ENCODE measurements around the gene AKAP13. TPM values are rescaled to one million over a fixed set of nuclear protein-coding genes. Genes with fewer than 3 reads are reported as not detected.

AKAP13 gene
- total RNA-seq, 4 donors from 2014 or later, result 128 to 460 (median 243) TPM

GRCh38 chr15:85768595-85769168 is 388.3 kb downstream of the AKAP13 start:
- TF ChIP-seq CTCF (IDR thresholded peaks at IDR 0.05), result no peak
- no peak for TF ChIP-seq POLR2A (IDR thresholded peaks at IDR 0.05)
- H3K4me3 ChIP-seq, result no peak overlapping the region
- H3K36me3 ChIP-seq, result no peaks in the 10 kb centered on the region
- no peaks in the 10 kb centered on the region for H3K9me3 ChIP-seq
- no peaks in the 10 kb centered on the region for H3K27me3 ChIP-seq
- H3K27ac ChIP-seq, result no peak overlapping the region
- intact Hi-C loops (cut with DNase I; ENCODE audit: low total_unique reads), result no loop called here
- no peak for DNase-seq
- peaks cover 0 to 5% of the 10 kb centered on the region in 2 donors for H3K4me1 ChIP-seq

- Histone ChIP-seq H3K9me3 (no peaks in the 10 kb centered on the region), H3K27ac (no peak overlapping the region), H3K27me3 (no peaks in the 10 kb centered on the region), H3K4me3 (no peak overlapping the region), H3K36me3 (no peaks in the 10 kb centered on the region), H3K4me1 (peaks cover 0 to 5% of the 10 kb centered on the region in 2 donors)
- TF ChIP-seq CTCF (IDR thresholded peaks at IDR 0.05) (no peak), POLR2A (IDR thresholded peaks at IDR 0.05) (no peak)
- intact Hi-C loops (cut with DNase I; ENCODE audit: low total_unique reads), result no loop called here
- DNase-seq, result no peak
Observed at GRCh38 chr15:85769182-85769900, 388.9 kb downstream of the AKAP13 start.

DNA sequence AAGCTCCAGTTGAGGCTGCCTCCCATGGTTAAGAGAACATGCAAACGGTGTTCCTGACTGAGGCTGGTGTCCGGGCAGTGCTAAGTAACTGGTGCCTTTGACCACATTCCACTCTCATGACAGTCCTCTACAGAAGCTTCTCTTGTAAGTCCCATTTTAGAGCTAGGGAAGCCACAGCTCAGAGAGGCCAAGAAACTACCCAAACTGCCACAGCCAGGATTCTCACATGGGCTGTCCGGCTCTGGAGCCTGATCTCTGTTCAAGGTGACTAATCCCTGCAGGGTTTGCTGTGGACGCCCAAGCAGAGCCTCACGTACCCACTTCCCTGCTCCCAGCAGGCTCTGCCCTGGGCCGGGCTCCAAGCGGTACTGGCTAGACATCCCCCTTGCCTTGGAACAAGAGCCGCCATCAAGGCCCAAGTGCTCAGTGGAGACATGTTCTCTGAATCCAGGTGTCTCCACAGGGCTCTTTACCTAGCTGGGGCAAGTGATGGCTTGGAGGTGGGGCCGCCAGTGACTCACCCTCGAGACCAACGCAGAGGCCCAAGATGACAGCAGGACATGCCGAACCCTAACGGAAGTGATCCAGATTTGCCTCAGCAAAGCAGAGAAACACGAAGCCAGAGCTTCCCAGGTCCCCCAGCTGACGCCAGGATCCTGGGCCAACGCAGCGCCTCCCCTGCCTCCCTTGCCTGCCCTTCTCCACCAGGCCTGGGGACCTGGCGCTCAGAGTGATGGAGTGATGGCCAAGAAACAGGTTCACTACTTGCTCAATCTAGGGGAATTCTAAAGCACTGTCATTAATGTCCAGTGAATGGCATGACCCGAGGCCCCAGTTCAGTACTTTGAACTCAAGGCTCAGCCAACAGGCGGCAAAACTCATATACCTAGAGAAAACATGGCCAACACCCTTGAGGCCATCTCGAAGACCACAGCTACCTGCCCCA is 390.0 kb downstream of the AKAP13 start:
- no peaks in the 10 kb centered on the region for H3K36me3 ChIP-seq
- DNase-seq, result no peak
- intact Hi-C loops (cut with DNase I; ENCODE audit: low total_unique reads), result no loop called here
- peaks cover 0 to 5% of the 10 kb centered on the region in 2 donors for H3K4me1 ChIP-seq
- H3K4me3 ChIP-seq, result no peak overlapping the region
- peak overlapping the region; percentile 42 to 81 for H3K27ac ChIP-seq
- no peak for TF ChIP-seq POLR2A (IDR thresholded peaks at IDR 0.05)
- TF ChIP-seq CTCF (IDR thresholded peaks at IDR 0.05), result no peak
- no peaks in the 10 kb centered on the region for H3K9me3 ChIP-seq
- no peaks in the 10 kb centered on the region for H3K27me3 ChIP-seq

GRCh38 chr15:85771271-85771670 is 390.9 kb downstream of the AKAP13 start:
- Histone ChIP-seq H3K36me3 (no peaks in the 10 kb centered on the region), H3K9me3 (no peaks in the 10 kb centered on the region), H3K4me3 (no peak overlapping the region), H3K4me1 (peaks cover 0 to 5% of the 10 kb centered on the region in 2 donors), H3K27me3 (no peaks in the 10 kb centered on the region), H3K27ac (peak overlapping the region; percentile 42 to 81)
- no peak for DNase-seq
- intact Hi-C loops (cut with DNase I; ENCODE audit: low total_unique reads), result no loop called here
- no peak for TF ChIP-seq POLR2A (IDR thresholded peaks at IDR 0.05)
- TF ChIP-seq CTCF (IDR thresholded peaks at IDR 0.05), result no peak

All from uterus (tissue), 4 donors.